GM21619 (cell line): Measurements from ENCODE around the gene VIPR2.
"Not testable (repeated sequence)": the region's sequence is repeated elsewhere in the genome, so short reads cannot be mapped to it uniquely, and the experiment has no call there.

Source experiments
- ATAC-seq: cut with Tn5 transposase; IDR thresholded peaks from one replicate; pipeline ENCODE4 v1.9.1; 2021; ENCODE audit not compliant: unreplicated experiment

VIPR2 gene

GRCh38 chr7:159140170-159140910 lies 4.3 kb downstream of the VIPR2 start:
- no peak for ATAC-seq

- ATAC-seq, result no peak
Observed at GRCh38 chr7:159139639-159140038, 5.0 kb downstream of the VIPR2 start.

GRCh38 chr7:159139202-159139601 lies 5.5 kb downstream of the VIPR2 start:
- ATAC-seq, result no peak

- no peak for ATAC-seq
Observed at GRCh38 chr7:159138508-159138907, 6.2 kb downstream of the VIPR2 start.

- ATAC-seq, result no peak
Observed at GRCh38 chr7:159137906-159138305, 6.8 kb downstream of the VIPR2 start.

GRCh38 chr7:159136846-159137245 lies 7.8 kb downstream of the VIPR2 start:
- ATAC-seq, result no peak

GRCh38 chr7:159136442-159136841 lies 8.2 kb downstream of the VIPR2 start:
- no peak for ATAC-seq

GRCh38 chr7:159136013-159136412 lies 8.7 kb downstream of the VIPR2 start:
- no peak for ATAC-seq

- not testable (repeated sequence) for ATAC-seq
Observed at GRCh38 chr7:159132670-159133443, 11.8 kb downstream of the VIPR2 start.

- ATAC-seq, result no peak
Observed at GRCh38 chr7:159130820-159131219, 13.8 kb downstream of the VIPR2 start.

- no peak for ATAC-seq
Observed at GRCh38 chr7:159130199-159130775, 14.4 kb downstream of the VIPR2 start.

GRCh38 chr7:159128767-159129166 lies 15.9 kb downstream of the VIPR2 start:
- no peak for ATAC-seq

- ATAC-seq, result no peak
Observed at GRCh38 chr7:159127691-159128642, 16.7 kb downstream of the VIPR2 start.

GRCh38 chr7:159126311-159127260 lies 18.1 kb downstream of the VIPR2 start:
- ATAC-seq, result no peak

- no peak for ATAC-seq
Observed at GRCh38 chr7:159125955-159126270, 18.8 kb downstream of the VIPR2 start.

GRCh38 chr7:159125104-159125954 lies 19.3 kb downstream of the VIPR2 start:
- no peak for ATAC-seq

GRCh38 chr7:159123793-159124192 lies 20.9 kb downstream of the VIPR2 start:
- not testable (repeated sequence) for ATAC-seq

- ATAC-seq, result not testable (repeated sequence)
Observed at GRCh38 chr7:159123294-159123693, 21.4 kb downstream of the VIPR2 start.

GRCh38 chr7:159122276-159122675 lies 22.4 kb downstream of the VIPR2 start:
- ATAC-seq, result no peak
